ENCODE measurements around the gene B4GALT3. TPM values are rescaled to one million over a fixed set of nuclear protein-coding genes. Genes with fewer than 3 reads are reported as not detected.

B4GALT3 gene
- total and polyA plus RNA-seq, 9 donors, result 16.7 to 29.8 (median 23.3) TPM

- Histone ChIP-seq H3K4me3 (ENCODE audit: low read length) (no peak overlapping the region), H3K4me1 (ENCODE audit: control insufficient read depth, insufficient read depth, low read length) (peaks cover 25% of the 10 kb centered on the region), H3K9me3 (replicated peaks; ENCODE audit: control insufficient read depth, low read depth, low read length) (no peaks in the 10 kb centered on the region), H3K27me3 (ENCODE audit: control insufficient read depth, insufficient read depth, low read length) (no peaks in the 10 kb centered on the region), H3K27ac (ENCODE audit: low read length) (no peak overlapping the region), H3K36me3 (ENCODE audit: control insufficient read depth, insufficient read depth, low read length) (peaks cover 55% of the 10 kb centered on the region)
- WGBS (ENCODE audit: insufficient coverage), result 93% methylated on average over 11 of the region's 11 CpGs
- no peak for DNase-seq
Observed at GRCh38 chr1:161174911-161175310, 2.4 kb downstream of the B4GALT3 start.

- no peak for DNase-seq
- Histone ChIP-seq H3K9me3 (replicated peaks; ENCODE audit: control insufficient read depth, low read depth, low read length) (no peaks in the 10 kb centered on the region), H3K4me3 (ENCODE audit: low read length) (no peak overlapping the region), H3K27me3 (ENCODE audit: control insufficient read depth, insufficient read depth, low read length) (no peaks in the 10 kb centered on the region), H3K4me1 (ENCODE audit: control insufficient read depth, insufficient read depth, low read length) (peaks cover 25% of the 10 kb centered on the region), H3K27ac (ENCODE audit: low read length) (no peak overlapping the region), H3K36me3 (ENCODE audit: control insufficient read depth, insufficient read depth, low read length) (peaks cover 65% of the 10 kb centered on the region)
- WGBS (ENCODE audit: insufficient coverage), result 97% methylated on average over 8 of the region's 11 CpGs
Observed at GRCh38 chr1:161173711-161174110, 3.6 kb downstream of the B4GALT3 start.

- 20% methylated on average over 1 of the region's 4 CpGs for WGBS (ENCODE audit: insufficient coverage)
- H3K27me3 ChIP-seq (ENCODE audit: control insufficient read depth, insufficient read depth, low read length), result no peaks in the 10 kb centered on the region
- H3K4me1 ChIP-seq (ENCODE audit: control insufficient read depth, insufficient read depth, low read length), result peaks cover 25% of the 10 kb centered on the region
- peak; percentile 72 for DNase-seq
- no peak overlapping the region for H3K4me3 ChIP-seq (ENCODE audit: low read length)
- no peaks in the 10 kb centered on the region for H3K9me3 ChIP-seq (replicated peaks; ENCODE audit: control insufficient read depth, low read depth, low read length)
- H3K36me3 ChIP-seq (ENCODE audit: control insufficient read depth, insufficient read depth, low read length), result peaks cover 70% of the 10 kb centered on the region
- no peak overlapping the region for H3K27ac ChIP-seq (ENCODE audit: low read length)
Observed at GRCh38 chr1:161172776-161173376, 4.4 kb downstream of the B4GALT3 start.

- no peak for DNase-seq
- H3K4me3 ChIP-seq (ENCODE audit: low read length), result no peak overlapping the region
- H3K36me3 ChIP-seq (ENCODE audit: control insufficient read depth, insufficient read depth, low read length), result peaks cover 71% of the 10 kb centered on the region
- H3K4me1 ChIP-seq (ENCODE audit: control insufficient read depth, insufficient read depth, low read length), result peaks cover 22% of the 10 kb centered on the region
- H3K27ac ChIP-seq (ENCODE audit: low read length), result no peak overlapping the region
- WGBS (ENCODE audit: insufficient coverage), result no CpG with 5 or more reads among the region's 1 CpG
- H3K27me3 ChIP-seq (ENCODE audit: control insufficient read depth, insufficient read depth, low read length), result no peaks in the 10 kb centered on the region
- H3K9me3 ChIP-seq (replicated peaks; ENCODE audit: control insufficient read depth, low read depth, low read length), result no peaks in the 10 kb centered on the region
Observed at GRCh38 chr1:161172349-161172748, 5.0 kb downstream of the B4GALT3 start.

GRCh38 chr1:161171696-161172095, 5.6 kb downstream of the B4GALT3 start:
- 87% methylated on average over 10 of the region's 12 CpGs for WGBS (ENCODE audit: insufficient coverage)
- no peak overlapping the region for H3K27ac ChIP-seq (ENCODE audit: low read length)
- no peak for DNase-seq

GRCh38 chr1:161171191-161171590, 6.1 kb downstream of the B4GALT3 start:
- no peak for DNase-seq
- peaks cover 70% of the 10 kb centered on the region for H3K36me3 ChIP-seq (ENCODE audit: control insufficient read depth, insufficient read depth, low read length)
- H3K4me1 ChIP-seq (ENCODE audit: control insufficient read depth, insufficient read depth, low read length), result peaks cover 24% of the 10 kb centered on the region
- H3K27me3 ChIP-seq (ENCODE audit: control insufficient read depth, insufficient read depth, low read length), result no peaks in the 10 kb centered on the region
- H3K27ac ChIP-seq (ENCODE audit: low read length), result no peak overlapping the region
- no CpG with 5 or more reads among the region's 5 CpGs for WGBS (ENCODE audit: insufficient coverage)
- no peak overlapping the region for H3K4me3 ChIP-seq (ENCODE audit: low read length)
- no peaks in the 10 kb centered on the region for H3K9me3 ChIP-seq (replicated peaks; ENCODE audit: control insufficient read depth, low read depth, low read length)

More at GRCh38 chr1:161171696-161172095, 5.6 kb downstream of the B4GALT3 start:
- Histone ChIP-seq H3K27me3 (ENCODE audit: control insufficient read depth, insufficient read depth, low read length) (no peaks in the 10 kb centered on the region), H3K9me3 (replicated peaks; ENCODE audit: control insufficient read depth, low read depth, low read length) (no peaks in the 10 kb centered on the region), H3K36me3 (ENCODE audit: control insufficient read depth, insufficient read depth, low read length) (peaks cover 71% of the 10 kb centered on the region), H3K4me3 (ENCODE audit: low read length) (no peak overlapping the region), H3K4me1 (ENCODE audit: control insufficient read depth, insufficient read depth, low read length) (peaks cover 27% of the 10 kb centered on the region)

GRCh38 chr1:161168906-161169305, 8.4 kb downstream of the B4GALT3 start:
- H3K4me1 ChIP-seq (ENCODE audit: control insufficient read depth, insufficient read depth, low read length), result peaks cover 33% of the 10 kb centered on the region

GRCh38 chr1:161166669-161167548, 10.4 kb downstream of the B4GALT3 start:
- peak; percentile 21 for DNase-seq
- under 1% methylated on average over 30 of the region's 33 CpGs for WGBS (ENCODE audit: insufficient coverage)
- no peaks in the 10 kb centered on the region for H3K27me3 ChIP-seq (ENCODE audit: control insufficient read depth, insufficient read depth, low read length)

More at GRCh38 chr1:161168906-161169305, 8.4 kb downstream of the B4GALT3 start:
- no peak overlapping the region for H3K27ac ChIP-seq (ENCODE audit: low read length)
- H3K9me3 ChIP-seq (replicated peaks; ENCODE audit: control insufficient read depth, low read depth, low read length), result no peaks in the 10 kb centered on the region
- WGBS (ENCODE audit: insufficient coverage), result 90% methylated on average over 8 of the region's 9 CpGs
- no peak for DNase-seq
- H3K27me3 ChIP-seq (ENCODE audit: control insufficient read depth, insufficient read depth, low read length), result no peaks in the 10 kb centered on the region
- H3K36me3 ChIP-seq (ENCODE audit: control insufficient read depth, insufficient read depth, low read length), result peaks cover 63% of the 10 kb centered on the region
- no peak overlapping the region for H3K4me3 ChIP-seq (ENCODE audit: low read length)

GRCh38 chr1:161165742-161166668, 11.3 kb downstream of the B4GALT3 start, which contains the start of gene PPOX:
PPOX (plus strand) TSS chr1:161166426; CDS start chr1:161166848, 422 bp downstream.
- H3K4me3 ChIP-seq (ENCODE audit: low read length), result peak within 1 kb of the TSS; percentile 78
- WGBS (ENCODE audit: insufficient coverage), result 1% methylated on average over 43 of the region's 54 CpGs
- peaks cover 25% of the 10 kb centered on the region for H3K4me1 ChIP-seq (ENCODE audit: control insufficient read depth, insufficient read depth, low read length)
- H3K9me3 ChIP-seq (replicated peaks; ENCODE audit: control insufficient read depth, low read depth, low read length), result no peaks in the 10 kb centered on the region
- peak; percentile 100 for DNase-seq
- H3K27ac ChIP-seq (ENCODE audit: low read length), result peak within 1 kb of the TSS; percentile 92
- no peaks in the 10 kb centered on the region for H3K27me3 ChIP-seq (ENCODE audit: control insufficient read depth, insufficient read depth, low read length)
- peaks cover 61% of the 10 kb centered on the region for H3K36me3 ChIP-seq (ENCODE audit: control insufficient read depth, insufficient read depth, low read length)

More at GRCh38 chr1:161166669-161167548, 10.4 kb downstream of the B4GALT3 start:
- peak overlapping the region; percentile 78 for H3K4me3 ChIP-seq (ENCODE audit: low read length)
- H3K27ac ChIP-seq (ENCODE audit: low read length), result peak overlapping the region; percentile 92
- no peaks in the 10 kb centered on the region for H3K9me3 ChIP-seq (replicated peaks; ENCODE audit: control insufficient read depth, low read depth, low read length)
- H3K36me3 ChIP-seq (ENCODE audit: control insufficient read depth, insufficient read depth, low read length), result peaks cover 62% of the 10 kb centered on the region
- peaks cover 21% of the 10 kb centered on the region for H3K4me1 ChIP-seq (ENCODE audit: control insufficient read depth, insufficient read depth, low read length)
